ENCODE results near the gene EPN2.

The EPN2 gene

GRCh38 chr17:19329136-19329535 lies 92.0 kb downstream of the EPN2 start:
- TF ChIP-seq CTCF (IDR thresholded peaks at IDR 0.05; ENCODE audit: extremely low read depth, missing control alignments) = no peak

DNA sequence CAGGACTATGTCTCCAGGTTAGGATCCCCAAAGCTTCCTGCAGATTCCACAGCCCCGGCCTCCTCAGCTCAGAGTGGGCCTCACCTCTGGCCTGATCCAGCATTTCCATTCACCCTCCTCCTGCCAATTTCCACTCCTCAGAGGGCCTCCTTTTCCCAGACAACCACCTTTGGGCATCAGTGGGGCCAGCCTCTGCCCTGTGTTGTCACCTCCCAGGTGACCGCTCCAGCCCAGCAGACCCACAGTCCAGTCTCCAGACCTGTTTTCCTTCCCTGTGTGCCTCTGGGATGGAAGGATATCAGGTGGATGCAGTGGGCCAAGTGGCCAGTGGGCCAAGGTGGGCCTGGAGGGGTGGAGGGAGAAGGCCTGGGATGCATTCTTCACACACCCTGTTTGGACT lies 92.7 kb downstream of the EPN2 start:
- TF ChIP-seq CTCF (IDR thresholded peaks at IDR 0.05; ENCODE audit: extremely low read depth, missing control alignments) = no peak
- DNase-seq (ENCODE audit: low spot score) = no peak

More at GRCh38 chr17:19329136-19329535, 92.0 kb downstream of the EPN2 start:
- DNase-seq (ENCODE audit: low spot score) = no peak

- no peak for TF ChIP-seq CTCF (IDR thresholded peaks at IDR 0.05; ENCODE audit: extremely low read depth, missing control alignments)
Observed at GRCh38 chr17:19330271-19330670, 93.1 kb downstream of the EPN2 start.

GRCh38 chr17:19331134-19331533 lies 94.0 kb downstream of the EPN2 start:
- TF ChIP-seq CTCF (IDR thresholded peaks at IDR 0.05; ENCODE audit: extremely low read depth, missing control alignments) = no peak
- no peak for DNase-seq (ENCODE audit: low spot score)

More at GRCh38 chr17:19330271-19330670, 93.1 kb downstream of the EPN2 start:
- no peak for DNase-seq (ENCODE audit: low spot score)

- DNase-seq (ENCODE audit: low spot score) = no peak
- TF ChIP-seq CTCF (IDR thresholded peaks at IDR 0.05; ENCODE audit: extremely low read depth, missing control alignments) = no peak
Observed at GRCh38 chr17:19331543-19332245, 94.5 kb downstream of the EPN2 start.

GRCh38 chr17:19332371-19333131 lies 95.4 kb downstream of the EPN2 start:
- DNase-seq (ENCODE audit: low spot score) = peak; percentile 24
- TF ChIP-seq CTCF (IDR thresholded peaks at IDR 0.05; ENCODE audit: extremely low read depth, missing control alignments) = no peak

DNA sequence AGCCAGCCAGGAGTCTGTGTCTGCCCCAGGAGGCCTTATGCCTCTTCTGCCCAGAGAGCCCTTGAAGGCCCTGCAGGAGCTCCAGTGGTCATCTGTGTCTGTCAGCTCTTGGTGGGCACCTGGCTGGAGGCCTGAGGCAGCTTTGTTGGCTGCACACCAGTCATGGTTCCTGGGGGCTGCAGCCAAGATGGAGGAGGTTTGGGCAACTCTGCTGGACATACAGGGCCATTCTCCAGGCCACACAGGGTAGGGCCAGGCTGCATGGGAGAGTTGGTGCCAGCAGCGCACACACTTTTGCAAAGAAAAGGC lies 95.9 kb downstream of the EPN2 start:
- TF ChIP-seq CTCF (IDR thresholded peaks at IDR 0.05; ENCODE audit: extremely low read depth, missing control alignments) = no peak

More for the DNA sequence above, 95.9 kb downstream of the EPN2 start:
- no peak for DNase-seq (ENCODE audit: low spot score)
